ENCODE measurements around the gene SLC37A1.

The SLC37A1 gene

DNA sequence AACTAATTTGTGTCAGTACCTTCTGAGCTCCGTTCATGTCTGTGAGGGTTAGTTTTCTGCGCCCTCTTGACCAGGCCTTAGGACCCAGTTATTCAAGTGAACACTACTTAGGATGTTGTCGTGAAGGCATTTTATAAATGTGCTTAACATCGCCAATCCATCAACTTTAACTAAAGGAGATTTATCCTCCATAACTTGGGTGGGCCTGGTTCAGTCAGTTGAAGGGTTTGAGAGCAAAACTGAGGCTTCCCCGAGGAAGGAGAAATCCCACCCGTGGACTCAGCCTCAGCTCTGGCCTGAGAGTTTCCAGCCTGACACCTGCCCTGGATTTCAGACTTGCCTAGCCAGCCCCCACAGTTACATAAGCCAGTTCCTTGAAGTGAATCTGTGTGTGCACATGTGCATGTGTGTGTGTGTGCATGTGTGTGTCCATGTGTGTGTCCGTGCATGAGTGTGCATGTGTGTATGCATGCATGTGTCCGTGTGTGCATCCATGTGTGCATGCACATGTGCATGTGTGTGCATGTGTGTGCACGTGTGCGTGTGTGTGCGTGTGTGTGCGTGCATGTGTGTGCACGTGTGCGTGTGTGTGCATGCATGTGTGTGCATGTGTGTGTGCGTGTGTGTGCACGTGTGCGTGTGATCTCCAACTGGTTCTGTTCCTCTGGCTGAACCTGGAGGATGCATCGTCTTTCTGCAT is 77.7 kb downstream of the SLC37A1 start:
- H3K27ac ChIP-seq: no peak overlapping the region
- H3K4me2 ChIP-seq (ENCODE audit: low read length): no peak overlapping the region
- H3K4me3 ChIP-seq (ENCODE audit: low read depth, low read length): no peak overlapping the region
- H3K9me3 ChIP-seq (ENCODE audit: control insufficient read depth, low read length): no peaks in the 10 kb centered on the region
- no peak for TF ChIP-seq CTCF (IDR thresholded peaks at IDR 0.05)
- H2AFZ ChIP-seq: no peak overlapping the region
- peaks cover 2% of the 10 kb centered on the region for H3K4me1 ChIP-seq
- no peaks in the 10 kb centered on the region for H3K27me3 ChIP-seq (ENCODE audit: control insufficient read depth, insufficient read depth, low read length)
- H3K36me3 ChIP-seq (ENCODE audit: control insufficient read depth, insufficient read depth, low read length): no peaks in the 10 kb centered on the region
- H3K9ac ChIP-seq: no peak overlapping the region
- H3K79me2 ChIP-seq: no peaks in the 10 kb centered on the region

DNA sequence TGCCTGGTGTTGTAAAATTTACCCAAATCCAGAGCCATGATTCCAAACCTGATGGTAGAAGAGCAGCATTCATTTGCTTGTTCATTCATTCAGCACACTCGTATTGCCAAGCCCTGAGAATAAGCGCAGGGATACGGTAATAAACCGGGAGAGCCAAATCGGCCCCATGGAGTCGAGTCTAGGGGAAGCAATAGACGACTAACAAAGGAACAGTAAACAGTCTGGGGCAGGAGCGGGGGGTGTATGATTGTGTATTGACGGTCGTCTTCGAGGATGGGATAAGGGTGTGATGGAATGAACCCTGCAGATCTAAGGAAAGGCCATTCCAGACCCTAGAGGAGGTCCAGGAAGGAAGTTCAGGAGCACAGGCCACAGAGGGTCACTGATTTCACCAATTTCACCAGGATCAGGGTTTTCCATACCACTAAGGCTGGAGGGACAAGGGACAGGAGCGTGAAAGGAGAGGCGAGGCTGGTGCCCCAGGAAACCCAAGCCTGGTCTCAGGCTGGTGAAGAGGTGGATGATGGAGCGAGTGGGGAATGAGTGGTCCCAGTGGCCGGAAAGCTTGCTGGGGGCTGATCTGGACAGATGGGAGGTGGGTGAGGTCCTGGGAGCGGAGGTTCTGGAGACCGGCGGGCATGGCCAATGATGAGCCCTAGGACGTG is 78.6 kb downstream of the SLC37A1 start:
- Histone ChIP-seq H3K4me2 (ENCODE audit: low read length) (no peak overlapping the region), H3K9ac (no peak overlapping the region), H3K79me2 (no peaks in the 10 kb centered on the region), H3K9me3 (ENCODE audit: control insufficient read depth, low read length) (no peaks in the 10 kb centered on the region), H3K4me3 (ENCODE audit: low read depth, low read length) (no peak overlapping the region), H3K27me3 (ENCODE audit: control insufficient read depth, insufficient read depth, low read length) (no peaks in the 10 kb centered on the region), H3K4me1 (peaks cover 2% of the 10 kb centered on the region), H3K27ac (no peak overlapping the region), H2AFZ (no peak overlapping the region), H3K36me3 (ENCODE audit: control insufficient read depth, insufficient read depth, low read length) (no peaks in the 10 kb centered on the region)
- TF ChIP-seq CTCF (IDR thresholded peaks at IDR 0.05): no peak

- H3K9ac ChIP-seq: no peak overlapping the region
- H3K79me2 ChIP-seq: no peaks in the 10 kb centered on the region
- H3K4me2 ChIP-seq (ENCODE audit: low read length): peak overlapping the region; percentile 34
Observed at GRCh38 chr21:42593007-42593814, 79.6 kb downstream of the SLC37A1 start.

DNA sequence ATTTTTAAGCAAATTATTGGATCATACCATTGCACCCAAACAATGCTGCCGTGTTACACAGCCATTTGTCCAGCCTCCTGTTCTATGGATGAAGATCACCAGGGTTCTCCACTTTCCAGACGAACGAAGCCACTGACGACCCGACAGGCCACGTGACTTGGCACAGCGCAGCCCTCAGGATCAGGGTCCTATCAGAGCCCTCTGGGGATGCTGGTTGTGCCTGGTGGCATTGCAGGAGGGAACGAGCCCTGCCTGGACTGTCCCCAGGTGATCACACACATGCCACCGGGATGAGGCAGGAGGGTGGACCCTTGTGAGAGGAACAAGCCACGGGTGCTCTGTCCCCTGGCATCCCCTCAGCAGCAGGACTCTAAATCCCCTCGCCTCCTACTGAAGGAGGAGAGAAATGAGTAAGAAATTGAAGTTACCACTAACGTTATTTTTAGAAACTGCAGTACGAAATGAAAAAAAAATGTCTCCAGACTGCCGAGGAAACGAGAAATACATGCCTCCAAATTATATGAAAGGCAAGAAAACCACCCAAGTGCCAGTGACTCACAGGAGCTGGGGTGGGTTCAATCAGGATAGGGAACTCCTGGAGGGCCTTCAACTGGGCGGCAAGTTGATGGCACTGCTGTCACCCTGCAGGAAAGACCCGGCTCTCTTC is 81.1 kb downstream of the SLC37A1 start:
- no peaks in the 10 kb centered on the region for H3K36me3 ChIP-seq (ENCODE audit: control insufficient read depth, insufficient read depth, low read length)
- H3K9ac ChIP-seq: no peak overlapping the region
- H3K9me3 ChIP-seq (ENCODE audit: control insufficient read depth, low read length): no peaks in the 10 kb centered on the region
- no peak overlapping the region for H3K4me2 ChIP-seq (ENCODE audit: low read length)
- no peaks in the 10 kb centered on the region for H3K79me2 ChIP-seq
- peaks cover 2% of the 10 kb centered on the region for H3K4me1 ChIP-seq
- H3K4me3 ChIP-seq (ENCODE audit: low read depth, low read length): no peak overlapping the region
- TF ChIP-seq CTCF (IDR thresholded peaks at IDR 0.05): no peak
- no peak overlapping the region for H3K27ac ChIP-seq
- no peaks in the 10 kb centered on the region for H3K27me3 ChIP-seq (ENCODE audit: control insufficient read depth, insufficient read depth, low read length)
- no peak overlapping the region for H2AFZ ChIP-seq

More at GRCh38 chr21:42593007-42593814, 79.6 kb downstream of the SLC37A1 start:
- Histone ChIP-seq H2AFZ (peak overlapping the region; percentile 60), H3K4me1 (peaks cover 2% of the 10 kb centered on the region), H3K9me3 (ENCODE audit: control insufficient read depth, low read length) (no peaks in the 10 kb centered on the region), H3K36me3 (ENCODE audit: control insufficient read depth, insufficient read depth, low read length) (no peaks in the 10 kb centered on the region), H3K4me3 (ENCODE audit: low read depth, low read length) (no peak overlapping the region), H3K27me3 (ENCODE audit: control insufficient read depth, insufficient read depth, low read length) (no peaks in the 10 kb centered on the region), H3K27ac (no peak overlapping the region)
- TF ChIP-seq CTCF (IDR thresholded peaks at IDR 0.05): peak; percentile 44
